Panc1 (cell line): Measurements from ENCODE around the gene EIF3L. TPM values are rescaled to one million over a fixed set of nuclear protein-coding genes. Genes with fewer than 3 reads are reported as not detected.

ENCODE experiments used
- ATAC-seq: fragments of 200-7000 bp; cut with Tn5 transposase; 2 replicates; pipeline ENCODE4 v1.9.1; 2020; ENCODE audit warnings: mild to moderate bottlenecking, moderate library complexity
- BruUV-seq: library from RNA; stranded (reverse); fragments of 400-500 nt; replicated peaks from 2 replicates; lab custom pipeline; 2021; lab: Mats Ljungman, UMichigan
- CTCF ChIA-PET: fragments of 300-600 bp; sonication (Branson Sonifier 250); formaldehyde crosslinking; loops from one replicate; lab custom pipeline; 2022; ENCODE audit warnings: antibody characterized with exemption; lab: Charles Lee
- POLR2A ChIA-PET: fragments of 300-600 bp; sonication (Branson Sonifier 250); formaldehyde crosslinking; loops from one replicate; lab custom pipeline; 2022; ENCODE audit warnings: antibody characterized with exemption; lab: Charles Lee
- DNase-seq: peaks from one replicate; pipeline ENCODE4 v3.0.0-alpha.2; 2010; ENCODE audit warnings: low read depth, low spot score
- H3K27ac ChIP-seq: 2 replicates; pipeline ENCODE4 v1.5.1; 2011; ENCODE audit warnings: mild to moderate bottlenecking, low read length, inconsistent platforms
- H3K27me3 ChIP-seq: fragments of 200-500 bp; sonication (Bioruptor generic); 2 replicates; pipeline ENCODE4 v1.6.0; 2014; ENCODE audit warnings: low read length, inconsistent platforms; ENCODE audit not compliant: control insufficient read depth, insufficient read depth
- H3K36me3 ChIP-seq: fragments of 200-500 bp; sonication (Bioruptor generic); 2 replicates; pipeline ENCODE4 v1.5.1; 2014; ENCODE audit warnings: inconsistent platforms, mild to moderate bottlenecking, low read length, moderate library complexity; ENCODE audit not compliant: control insufficient read depth, insufficient read depth
- H3K4me1 ChIP-seq: 2 replicates; pipeline ENCODE4 v1.5.1; 2011; ENCODE audit warnings: inconsistent platforms, mild to moderate bottlenecking, low read length, moderate library complexity; ENCODE audit not compliant: control insufficient read depth, insufficient read depth
- H3K4me3 ChIP-seq, 2 experiments: 2 replicates each; pipeline ENCODE4 v1.5.1; 2011 to 2012; ENCODE audit warnings: low read depth in 2 of 2, low read length in 2 of 2, mild to moderate bottlenecking in 2 of 2, inconsistent platforms in 1 of 2, moderate library complexity in 1 of 2
- H3K9me3 ChIP-seq: fragments of 200-500 bp; sonication (Bioruptor generic); 2 replicates; pipeline ENCODE4 v1.5.1; 2014; ENCODE audit warnings: low read depth, mild to moderate bottlenecking, inconsistent platforms, low read length, moderate library complexity; ENCODE audit not compliant: control insufficient read depth, insufficient read depth
- POLR2AphosphoS5 ChIP-seq: IDR thresholded peaks from 2 replicates; pipeline ENCODE4 v1.6.1; 2012; ENCODE audit warnings: mild to moderate bottlenecking, low read depth, low read length, moderate library complexity
- REST ChIP-seq, 2 experiments: IDR thresholded peaks; 2 replicates each; pipeline ENCODE4 v1.6.1; 2011 to 2012; ENCODE audit warnings: low read depth in 2 of 2, control low read depth in 1 of 2, low read length in 1 of 2, mild to moderate bottlenecking in 1 of 2, moderate library complexity in 1 of 2; ENCODE audit not compliant: insufficient read depth in 1 of 2
- SIN3A ChIP-seq: IDR thresholded peaks from 2 replicates; pipeline ENCODE4 v1.6.1; 2012; ENCODE audit warnings: low read depth, mild to moderate bottlenecking, low read length, moderate library complexity, borderline replicate concordance; ENCODE audit not compliant: insufficient read depth
- TCF7L2 ChIP-seq: IDR thresholded peaks from 2 replicates; pipeline ENCODE4 v1.6.1; 2011; ENCODE audit warnings: mild to moderate bottlenecking, low read depth, low read length, inconsistent platforms
- in situ Hi-C: cut with HindIII; loops from 2 replicates; pipeline ENCODE4 v1.10.0; 2016; ENCODE audit warnings: low sequenced_read_pairs, low pct_unique_long_range_greater_than_20kb
- intact Hi-C: fragments of 100-400 bp; cut with micrococcal nuclease; formaldehyde crosslinking; loops from one replicate; pipeline ENCODE4 v1.10.0; 2022; ENCODE audit not compliant: unreplicated experiment
- total RNA-seq: library from RNA; stranded (reverse); gene quantifications from one replicate; pipeline ENCODE4 v1.2.1, GENCODE V29; 2021; ENCODE audit not compliant: unreplicated experiment
- TF ChIP-seq, protein P1 (sequence below): fragments of 450-650 bp; IDR thresholded peaks from 2 replicates; pipeline ENCODE4 v1.5.1; 2017; ENCODE audit warnings: mild to moderate bottlenecking

EIF3L gene
- total RNA-seq, 1 experiment from 2014 or later, result 211 TPM

- in situ Hi-C loops, result no loop called here
- TF ChIP-seq TCF7L2 (no peak), SIN3A (no peak), POLR2AphosphoS5 (no peak), REST (IDR thresholded peaks at IDR 0.05; ENCODE audit: insufficient read depth in 1 of 2, low read depth in 2 of 2, low read length in 1 of 2) (no peak)
- TF ChIP-seq, protein P1, sequence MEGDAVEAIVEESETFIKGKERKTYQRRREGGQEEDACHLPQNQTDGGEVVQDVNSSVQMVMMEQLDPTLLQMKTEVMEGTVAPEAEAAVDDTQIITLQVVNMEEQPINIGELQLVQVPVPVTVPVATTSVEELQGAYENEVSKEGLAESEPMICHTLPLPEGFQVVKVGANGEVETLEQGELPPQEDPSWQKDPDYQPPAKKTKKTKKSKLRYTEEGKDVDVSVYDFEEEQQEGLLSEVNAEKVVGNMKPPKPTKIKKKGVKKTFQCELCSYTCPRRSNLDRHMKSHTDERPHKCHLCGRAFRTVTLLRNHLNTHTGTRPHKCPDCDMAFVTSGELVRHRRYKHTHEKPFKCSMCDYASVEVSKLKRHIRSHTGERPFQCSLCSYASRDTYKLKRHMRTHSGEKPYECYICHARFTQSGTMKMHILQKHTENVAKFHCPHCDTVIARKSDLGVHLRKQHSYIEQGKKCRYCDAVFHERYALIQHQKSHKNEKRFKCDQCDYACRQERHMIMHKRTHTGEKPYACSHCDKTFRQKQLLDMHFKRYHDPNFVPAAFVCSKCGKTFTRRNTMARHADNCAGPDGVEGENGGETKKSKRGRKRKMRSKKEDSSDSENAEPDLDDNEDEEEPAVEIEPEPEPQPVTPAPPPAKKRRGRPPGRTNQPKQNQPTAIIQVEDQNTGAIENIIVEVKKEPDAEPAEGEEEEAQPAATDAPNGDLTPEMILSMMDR, result no peak
- H3K4me3 ChIP-seq, result no peak overlapping the region
- no TSS peak for BruUV-seq
- CTCF ChIA-PET, result no interaction called here
- no peak overlapping the region for H3K27ac ChIP-seq
- ATAC-seq (no peak), DNase-seq (no peak)
- no peaks in the 10 kb centered on the region for H3K36me3 ChIP-seq
- no peaks in the 10 kb centered on the region for H3K9me3 ChIP-seq
- H3K27me3 ChIP-seq, result no peaks in the 10 kb centered on the region
- intact Hi-C loops, result no loop called here
- POLR2A ChIA-PET, result no interaction called here
- no peaks in the 10 kb centered on the region for H3K4me1 ChIP-seq
These were observed 64.1 kb downstream of the EIF3L start for GRCh38 chr22:37913233-37913721.

DNA sequence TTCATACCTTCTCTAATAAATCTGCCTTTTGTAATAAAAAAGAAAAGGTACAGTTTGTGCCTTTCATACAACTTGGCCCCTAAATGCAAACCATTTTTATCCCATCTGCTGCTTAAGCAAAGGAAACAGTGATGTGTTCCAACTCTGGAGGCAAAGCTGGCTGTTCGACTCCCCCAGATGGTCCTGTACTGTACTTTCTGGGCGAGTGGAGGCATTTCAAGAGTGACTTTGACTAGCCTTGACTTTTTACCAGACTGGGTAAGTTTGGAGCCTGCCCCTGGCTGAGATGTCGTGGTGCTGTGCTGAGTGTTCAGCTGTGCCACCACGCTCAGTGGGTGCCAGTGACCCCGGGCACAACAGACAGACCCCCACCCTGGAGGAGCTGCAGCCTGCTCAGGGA, 67.1 kb downstream of the EIF3L start:
- no peak for ATAC-seq
- H3K36me3 ChIP-seq, result no peaks in the 10 kb centered on the region
- no peak overlapping the region for H3K27ac ChIP-seq
- H3K9me3 ChIP-seq, result no peaks in the 10 kb centered on the region
- CTCF ChIA-PET, result no interaction called here
- H3K4me3 ChIP-seq, result no peak overlapping the region
- no peak for DNase-seq
- intact Hi-C loops (no loop called here), in situ Hi-C loops (no loop called here)
- BruUV-seq, result no TSS peak
- H3K27me3 ChIP-seq, result no peaks in the 10 kb centered on the region
- POLR2A ChIA-PET, result no interaction called here
- TF ChIP-seq REST (IDR thresholded peaks at IDR 0.05; ENCODE audit: insufficient read depth in 1 of 2, low read depth in 2 of 2, low read length in 1 of 2), result no peak
- TF ChIP-seq POLR2AphosphoS5, result no peak
- no peak for TF ChIP-seq TCF7L2
- TF ChIP-seq, protein P1, result no peak
- no peak for TF ChIP-seq SIN3A
- H3K4me1 ChIP-seq, result no peaks in the 10 kb centered on the region
